ENCODE data around the gene CCDC177. TPM values are rescaled to one million over a fixed set of nuclear protein-coding genes. Genes with fewer than 3 reads are reported as not detected.
A peak's percentile ranks its signal among the peaks of the same experiment; 100 is the strongest.

CCDC177 gene
- total RNA-seq, 2 donors from 2014 or later = not detected

DNA sequence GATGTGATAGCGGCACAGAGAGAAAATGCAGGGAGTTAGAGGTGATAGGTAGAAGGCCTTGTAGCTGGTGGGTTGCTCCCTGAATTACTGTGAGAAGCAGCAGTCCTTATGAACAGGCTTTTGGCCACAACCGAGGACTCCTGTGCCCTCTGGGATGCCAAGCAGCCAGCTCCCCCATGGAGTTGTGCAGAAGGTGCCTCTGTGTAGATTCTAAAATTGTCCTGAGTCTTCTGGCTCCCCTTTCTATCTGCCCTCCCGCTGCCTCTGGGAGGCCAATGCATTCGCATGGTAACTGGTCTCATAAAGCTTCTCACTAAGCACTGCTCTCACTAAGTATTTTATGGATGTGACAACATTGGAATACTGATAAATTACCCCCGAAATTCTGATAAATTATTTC is 20.7 kb upstream of the CCDC177 start:
- H3K27me3 ChIP-seq (replicated peaks; ENCODE audit: insufficient read depth) = no peaks in the 10 kb centered on the region
- ATAC-seq (ENCODE audit: insufficient number of reproducible peaks, low FRiP score, low read depth) = no peak
- TF ChIP-seq, protein P1, sequence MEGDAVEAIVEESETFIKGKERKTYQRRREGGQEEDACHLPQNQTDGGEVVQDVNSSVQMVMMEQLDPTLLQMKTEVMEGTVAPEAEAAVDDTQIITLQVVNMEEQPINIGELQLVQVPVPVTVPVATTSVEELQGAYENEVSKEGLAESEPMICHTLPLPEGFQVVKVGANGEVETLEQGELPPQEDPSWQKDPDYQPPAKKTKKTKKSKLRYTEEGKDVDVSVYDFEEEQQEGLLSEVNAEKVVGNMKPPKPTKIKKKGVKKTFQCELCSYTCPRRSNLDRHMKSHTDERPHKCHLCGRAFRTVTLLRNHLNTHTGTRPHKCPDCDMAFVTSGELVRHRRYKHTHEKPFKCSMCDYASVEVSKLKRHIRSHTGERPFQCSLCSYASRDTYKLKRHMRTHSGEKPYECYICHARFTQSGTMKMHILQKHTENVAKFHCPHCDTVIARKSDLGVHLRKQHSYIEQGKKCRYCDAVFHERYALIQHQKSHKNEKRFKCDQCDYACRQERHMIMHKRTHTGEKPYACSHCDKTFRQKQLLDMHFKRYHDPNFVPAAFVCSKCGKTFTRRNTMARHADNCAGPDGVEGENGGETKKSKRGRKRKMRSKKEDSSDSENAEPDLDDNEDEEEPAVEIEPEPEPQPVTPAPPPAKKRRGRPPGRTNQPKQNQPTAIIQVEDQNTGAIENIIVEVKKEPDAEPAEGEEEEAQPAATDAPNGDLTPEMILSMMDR (IDR thresholded peaks at IDR 0.05) = no peak
- H3K9me3 ChIP-seq = no peaks in the 10 kb centered on the region
- no peak overlapping the region for H3K4me3 ChIP-seq
- no peak for DNase-seq (ENCODE audit: low spot score)
- peaks cover 0 to 3% of the 10 kb centered on the region in 2 donors for H3K4me1 ChIP-seq (ENCODE audit: control insufficient read depth in 1 of 2, low read depth in 2 of 2)
- no peaks in the 10 kb centered on the region for H3K36me3 ChIP-seq
- no peak overlapping the region for H3K27ac ChIP-seq

DNA sequence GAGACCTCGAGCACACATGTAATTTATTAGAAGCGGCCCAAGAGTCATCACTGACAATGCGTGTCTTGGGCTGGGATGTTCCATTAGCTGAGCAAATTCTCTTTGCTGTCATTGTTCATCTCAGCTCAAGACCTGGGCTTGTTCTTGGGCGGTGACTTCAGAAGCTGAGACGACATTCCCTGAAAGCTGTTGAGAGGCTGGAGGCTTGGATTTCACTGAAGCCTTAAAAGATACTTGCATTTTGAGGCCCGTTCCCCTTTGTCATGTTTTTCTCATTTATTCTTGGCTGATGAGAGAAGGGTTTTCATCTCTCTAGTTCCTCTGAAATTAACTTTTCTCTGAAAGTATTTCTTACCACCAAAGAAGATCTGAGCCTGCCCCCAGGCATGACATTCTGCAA is 20.2 kb upstream of the CCDC177 start:
- no peak for DNase-seq (ENCODE audit: low spot score)
- Histone ChIP-seq H3K9me3 (no peaks in the 10 kb centered on the region), H3K27ac (no peak overlapping the region), H3K4me1 (ENCODE audit: control insufficient read depth in 1 of 2, low read depth in 2 of 2) (peaks cover 0 to 3% of the 10 kb centered on the region in 2 donors), H3K4me3 (no peak overlapping the region), H3K36me3 (no peaks in the 10 kb centered on the region), H3K27me3 (replicated peaks; ENCODE audit: insufficient read depth) (no peaks in the 10 kb centered on the region)
- ATAC-seq (ENCODE audit: insufficient number of reproducible peaks, low FRiP score, low read depth) = no peak
- TF ChIP-seq, protein P1 (IDR thresholded peaks at IDR 0.05) = no peak

DNA sequence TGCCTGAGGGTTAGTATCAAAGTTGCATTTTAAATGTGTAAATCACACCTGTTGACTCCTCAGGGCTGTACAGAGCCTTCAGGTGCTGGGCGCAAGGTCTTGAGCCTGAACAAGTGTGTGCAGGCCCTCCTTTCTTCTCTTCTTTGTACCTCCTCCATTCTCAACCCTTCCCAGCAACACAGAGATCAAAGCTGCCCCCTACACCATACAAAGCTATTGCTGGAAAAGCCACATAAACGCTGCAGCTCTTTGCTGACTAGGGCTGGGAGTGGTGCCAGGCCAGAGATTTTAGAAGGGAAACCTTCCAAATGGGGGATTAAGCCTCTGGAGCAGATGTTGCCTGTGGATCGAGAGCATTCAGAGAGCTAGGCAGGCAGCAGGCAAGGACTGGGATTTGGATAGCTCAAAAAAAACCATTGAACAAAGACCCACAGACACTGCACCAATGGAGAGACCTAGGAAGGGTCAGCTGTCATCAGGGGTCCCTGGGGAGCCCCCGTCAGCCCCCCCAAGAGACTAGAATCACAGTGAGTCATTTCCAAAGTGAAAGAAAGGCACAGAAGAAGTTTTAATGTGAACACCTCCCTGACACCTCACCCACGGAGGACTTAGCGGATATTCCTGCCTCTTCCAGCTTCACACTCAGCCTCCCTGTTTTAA is 18.5 kb upstream of the CCDC177 start:
- no peaks in the 10 kb centered on the region for H3K9me3 ChIP-seq
- peaks cover 0 to 3% of the 10 kb centered on the region in 2 donors for H3K4me1 ChIP-seq (ENCODE audit: control insufficient read depth in 1 of 2, low read depth in 2 of 2)
- peak overlapping the region; percentile 64 for H3K4me3 ChIP-seq
- ATAC-seq (ENCODE audit: insufficient number of reproducible peaks, low FRiP score, low read depth) (peak; percentile 43), DNase-seq (ENCODE audit: low spot score) (no peak)
- TF ChIP-seq, protein P1 (IDR thresholded peaks at IDR 0.05) = no peak
- H3K36me3 ChIP-seq = no peaks in the 10 kb centered on the region
- H3K27me3 ChIP-seq (replicated peaks; ENCODE audit: insufficient read depth) = no peaks in the 10 kb centered on the region
- no peak overlapping the region for H3K27ac ChIP-seq

DNA sequence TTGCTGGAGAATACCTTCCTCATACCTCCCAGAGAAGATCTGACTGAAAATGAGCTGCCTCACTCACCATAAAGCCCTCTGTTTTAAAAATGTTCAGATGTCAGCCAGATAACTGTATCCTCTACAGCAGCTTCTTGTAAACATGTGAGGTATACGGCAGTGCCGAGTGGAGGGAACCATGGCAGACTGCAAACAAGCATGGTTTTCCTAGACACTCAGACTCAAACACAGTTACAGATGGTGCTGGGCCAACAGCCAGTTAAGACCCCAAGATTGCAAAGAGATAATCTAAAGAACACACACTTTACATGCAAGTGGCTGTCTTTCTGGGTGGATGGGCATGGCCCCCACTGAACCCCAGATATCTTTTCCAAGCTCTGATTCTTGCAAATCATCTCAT is 16.6 kb upstream of the CCDC177 start:
- ATAC-seq (ENCODE audit: insufficient number of reproducible peaks, low FRiP score, low read depth) (no peak), DNase-seq (ENCODE audit: low spot score) (no peak)
- Histone ChIP-seq H3K4me3 (no peak overlapping the region), H3K27ac (no peak overlapping the region), H3K27me3 (replicated peaks; ENCODE audit: insufficient read depth) (no peaks in the 10 kb centered on the region), H3K9me3 (no peaks in the 10 kb centered on the region), H3K4me1 (ENCODE audit: control insufficient read depth in 1 of 2, low read depth in 2 of 2) (peaks cover 0 to 3% of the 10 kb centered on the region in 2 donors), H3K36me3 (no peaks in the 10 kb centered on the region)
- TF ChIP-seq, protein P1 (IDR thresholded peaks at IDR 0.05) = no peak

DNA sequence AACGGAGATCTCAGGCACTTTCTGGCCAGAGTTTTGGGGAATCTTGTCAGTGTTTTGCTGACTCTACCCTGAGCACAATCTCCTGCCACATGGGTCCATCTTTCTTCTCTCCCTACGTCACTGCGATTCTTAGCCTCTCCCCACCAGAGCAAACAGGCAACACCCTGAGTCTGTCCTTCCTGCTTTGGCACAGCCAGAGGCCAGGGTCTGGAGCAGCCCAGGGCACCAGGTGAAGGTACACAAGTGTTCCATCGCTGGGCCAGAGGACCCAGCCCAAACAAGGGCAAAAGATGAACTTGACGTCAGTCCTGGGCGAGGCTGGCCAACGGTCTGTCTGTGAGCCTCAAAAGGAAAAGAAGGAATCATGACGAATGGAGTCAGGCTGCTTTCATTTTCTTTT is 12.7 kb upstream of the CCDC177 start:
- H3K9me3 ChIP-seq = no peaks in the 10 kb centered on the region
- H3K4me1 ChIP-seq (ENCODE audit: control insufficient read depth in 1 of 2, low read depth in 2 of 2) = no peaks in the 10 kb centered on the region
- no peaks in the 10 kb centered on the region for H3K27me3 ChIP-seq (replicated peaks; ENCODE audit: insufficient read depth)
- DNase-seq (ENCODE audit: low spot score) (no peak), ATAC-seq (ENCODE audit: insufficient number of reproducible peaks, low FRiP score, low read depth) (no peak)
- H3K27ac ChIP-seq = no peak overlapping the region
- no peaks in the 10 kb centered on the region for H3K36me3 ChIP-seq
- H3K4me3 ChIP-seq = no peak overlapping the region
- TF ChIP-seq, protein P1 (IDR thresholded peaks at IDR 0.05) = no peak
